VCaP (cell line): ENCODE results near the gene NARF.
A peak's percentile ranks its signal among the peaks of the same experiment; 100 is the strongest.

Source experiments
- H3K27ac ChIP-seq: fragments of 450-650 bp; 2 replicates; pipeline ENCODE4 v1.5.1; 2017
- TF ChIP-seq, protein P1 (sequence below): fragments of 450-650 bp; conservative IDR thresholded peaks from 2 replicates; pipeline ENCODE4 v1.5.1; 2017; ENCODE audit warnings: mild to moderate bottlenecking, moderate library complexity

Gene NARF

DNA sequence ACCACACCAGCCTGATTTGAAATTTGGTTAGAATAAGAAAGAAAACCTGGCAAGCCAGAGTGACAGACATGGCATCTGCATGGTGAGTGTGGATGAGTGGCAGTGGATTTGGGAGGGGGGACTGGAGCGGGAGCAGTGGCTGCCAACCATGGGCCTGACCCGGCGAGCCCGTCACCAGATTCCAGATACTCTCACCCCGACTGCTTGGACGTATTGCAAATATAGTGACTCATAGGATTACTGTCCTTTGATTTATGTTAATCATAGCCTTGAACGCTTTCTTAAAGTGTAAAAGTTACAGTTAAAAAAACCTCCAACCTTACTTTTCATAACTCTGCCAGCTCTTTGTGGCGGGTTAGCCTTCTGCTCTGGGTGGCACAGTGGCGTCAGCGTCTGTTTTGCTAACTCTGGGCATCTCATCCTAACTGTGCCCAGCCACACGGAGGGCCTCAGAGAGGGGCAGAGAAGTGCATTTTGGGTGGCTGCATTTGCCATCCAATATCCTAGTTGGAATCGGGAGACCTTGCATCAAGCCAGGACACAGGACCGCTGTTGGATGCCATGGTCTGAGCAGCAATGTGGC, 34.2 kb downstream of the NARF start:
- TF ChIP-seq, protein P1, sequence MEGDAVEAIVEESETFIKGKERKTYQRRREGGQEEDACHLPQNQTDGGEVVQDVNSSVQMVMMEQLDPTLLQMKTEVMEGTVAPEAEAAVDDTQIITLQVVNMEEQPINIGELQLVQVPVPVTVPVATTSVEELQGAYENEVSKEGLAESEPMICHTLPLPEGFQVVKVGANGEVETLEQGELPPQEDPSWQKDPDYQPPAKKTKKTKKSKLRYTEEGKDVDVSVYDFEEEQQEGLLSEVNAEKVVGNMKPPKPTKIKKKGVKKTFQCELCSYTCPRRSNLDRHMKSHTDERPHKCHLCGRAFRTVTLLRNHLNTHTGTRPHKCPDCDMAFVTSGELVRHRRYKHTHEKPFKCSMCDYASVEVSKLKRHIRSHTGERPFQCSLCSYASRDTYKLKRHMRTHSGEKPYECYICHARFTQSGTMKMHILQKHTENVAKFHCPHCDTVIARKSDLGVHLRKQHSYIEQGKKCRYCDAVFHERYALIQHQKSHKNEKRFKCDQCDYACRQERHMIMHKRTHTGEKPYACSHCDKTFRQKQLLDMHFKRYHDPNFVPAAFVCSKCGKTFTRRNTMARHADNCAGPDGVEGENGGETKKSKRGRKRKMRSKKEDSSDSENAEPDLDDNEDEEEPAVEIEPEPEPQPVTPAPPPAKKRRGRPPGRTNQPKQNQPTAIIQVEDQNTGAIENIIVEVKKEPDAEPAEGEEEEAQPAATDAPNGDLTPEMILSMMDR: no peak
- no peak overlapping the region for H3K27ac ChIP-seq

DNA sequence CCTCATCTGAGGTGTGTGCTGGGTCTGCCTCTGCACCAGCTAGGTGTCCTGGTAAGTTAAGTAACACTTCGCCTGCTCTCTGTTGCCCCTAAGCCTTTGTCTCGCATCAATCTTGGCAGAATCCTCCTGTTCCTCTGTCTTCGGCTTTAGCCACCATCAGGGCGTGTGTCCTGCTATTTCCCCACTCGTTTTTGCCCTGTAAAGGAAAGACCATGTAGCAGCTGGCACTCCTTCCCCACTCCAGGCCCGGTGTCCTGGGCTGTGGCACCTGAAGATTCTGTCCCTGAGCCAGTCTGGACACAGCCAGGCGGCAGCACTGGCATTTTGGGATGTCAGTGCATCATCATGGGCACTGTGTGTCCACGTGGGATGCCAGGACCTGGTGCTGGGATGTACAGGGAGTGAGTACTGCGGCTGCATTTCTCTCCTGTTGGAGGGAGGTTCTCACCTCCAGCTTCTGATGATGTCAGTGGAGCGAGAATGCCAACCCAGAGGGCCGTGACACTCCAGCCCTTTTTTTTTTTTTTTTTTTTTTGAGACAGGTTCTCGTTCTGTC, 34.8 kb downstream of the NARF start:
- H3K27ac ChIP-seq: no peak overlapping the region
- TF ChIP-seq, protein P1: no peak

- H3K27ac ChIP-seq: peak overlapping the region; percentile 45
- TF ChIP-seq, protein P1: peak; percentile 80
These were observed 35.9 kb downstream of the NARF start for GRCh38 chr17:82494236-82495055.

GRCh38 chr17:82495844-82496528, 37.4 kb downstream of the NARF start:
- H3K27ac ChIP-seq: no peak overlapping the region
- TF ChIP-seq, protein P1: no peak

GRCh38 chr17:82496529-82497434, 38.2 kb downstream of the NARF start:
- TF ChIP-seq, protein P1: no peak
- H3K27ac ChIP-seq: peak overlapping the region; percentile 80

GRCh38 chr17:82497483-82498405, 39.2 kb downstream of the NARF start:
- TF ChIP-seq, protein P1: no peak
- H3K27ac ChIP-seq: peak overlapping the region; percentile 80
